GM19035 (cell line): ENCODE measurements around the gene APRT.
"Not testable (repeated sequence)": the region's sequence is repeated elsewhere in the genome, so short reads cannot be mapped to it uniquely, and the experiment has no call there.

Experiments
- ATAC-seq: cut with Tn5 transposase; IDR thresholded peaks from one replicate; pipeline ENCODE4 v1.9.1; 2021; ENCODE audit not compliant: unreplicated experiment

Gene APRT

GRCh38 chr16:88790312-88791211, 21.2 kb downstream of the APRT start:
- no peak for ATAC-seq

GRCh38 chr16:88789594-88789993, 22.1 kb downstream of the APRT start:
- ATAC-seq: no peak

GRCh38 chr16:88788749-88789148, 23.0 kb downstream of the APRT start:
- ATAC-seq: not testable (repeated sequence)

GRCh38 chr16:88787579-88788314, 24.0 kb downstream of the APRT start:
- ATAC-seq: no peak

- ATAC-seq: no peak
Observed at GRCh38 chr16:88785106-88785924, 26.4 kb downstream of the APRT start, which contains the start of gene PIEZO1. PIEZO1 (minus strand) TSS chr16:88785220; CDS start chr16:88784964, 256 bp downstream.

GRCh38 chr16:88784856-88785105, 26.9 kb downstream of the APRT start:
- ATAC-seq: no peak

- no peak for ATAC-seq
Observed at GRCh38 chr16:88784074-88784855, 27.5 kb downstream of the APRT start.

- no peak for ATAC-seq
Observed at GRCh38 chr16:88783391-88784073, 28.2 kb downstream of the APRT start.

- no peak for ATAC-seq
Observed at GRCh38 chr16:88782454-88783390, 29.0 kb downstream of the APRT start.

GRCh38 chr16:88781140-88782077, 30.3 kb downstream of the APRT start:
- no peak for ATAC-seq

GRCh38 chr16:88780142-88781062, 31.3 kb downstream of the APRT start:
- no peak for ATAC-seq

GRCh38 chr16:88779406-88780141, 32.2 kb downstream of the APRT start:
- ATAC-seq: no peak

GRCh38 chr16:88778541-88779065, 33.1 kb downstream of the APRT start:
- ATAC-seq: no peak

GRCh38 chr16:88778271-88778525, 33.5 kb downstream of the APRT start:
- ATAC-seq: no peak

GRCh38 chr16:88777471-88778270, 34.1 kb downstream of the APRT start:
- ATAC-seq: no peak
